Ovary (tissue), 3 donors: ENCODE measurements around the gene USP9X.

Experiments used
- POLR2A ChIP-seq: fragments of 450-650 bp; IDR thresholded peaks from one replicate; pipeline ENCODE4 v1.6.1; 2017; ENCODE audit warnings: antibody characterized with exemption, mild to moderate bottlenecking, moderate library complexity
- TF ChIP-seq, protein P1 (sequence below), 3 donors: fragments of 450-650 bp in 2 of 3; fragments of 200-600 bp in 1 of 3; IDR thresholded peaks; one replicate each; pipeline versions ENCODE4 v1.5.1 to v1.8.0; 2016 to 2022; ENCODE audit warnings: antibody characterized with exemption in 3 of 3, mild to moderate bottlenecking in 1 of 3
- donor health status: DM: no; HTN: no; CAD: no.

- TF ChIP-seq, protein P1, sequence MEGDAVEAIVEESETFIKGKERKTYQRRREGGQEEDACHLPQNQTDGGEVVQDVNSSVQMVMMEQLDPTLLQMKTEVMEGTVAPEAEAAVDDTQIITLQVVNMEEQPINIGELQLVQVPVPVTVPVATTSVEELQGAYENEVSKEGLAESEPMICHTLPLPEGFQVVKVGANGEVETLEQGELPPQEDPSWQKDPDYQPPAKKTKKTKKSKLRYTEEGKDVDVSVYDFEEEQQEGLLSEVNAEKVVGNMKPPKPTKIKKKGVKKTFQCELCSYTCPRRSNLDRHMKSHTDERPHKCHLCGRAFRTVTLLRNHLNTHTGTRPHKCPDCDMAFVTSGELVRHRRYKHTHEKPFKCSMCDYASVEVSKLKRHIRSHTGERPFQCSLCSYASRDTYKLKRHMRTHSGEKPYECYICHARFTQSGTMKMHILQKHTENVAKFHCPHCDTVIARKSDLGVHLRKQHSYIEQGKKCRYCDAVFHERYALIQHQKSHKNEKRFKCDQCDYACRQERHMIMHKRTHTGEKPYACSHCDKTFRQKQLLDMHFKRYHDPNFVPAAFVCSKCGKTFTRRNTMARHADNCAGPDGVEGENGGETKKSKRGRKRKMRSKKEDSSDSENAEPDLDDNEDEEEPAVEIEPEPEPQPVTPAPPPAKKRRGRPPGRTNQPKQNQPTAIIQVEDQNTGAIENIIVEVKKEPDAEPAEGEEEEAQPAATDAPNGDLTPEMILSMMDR (IDR thresholded peaks at IDR 0.05), result no peak
- TF ChIP-seq POLR2A, result no peak
Observed at GRCh38 chrX:41095908-41096307, 10.7 kb downstream of the USP9X start.
